Activated T-helper 9 cell treated with anti-CD3 and anti-CD28 coated beads, Interleukin-2, amount 50 U/mL, for 16 hours (primary cell): ENCODE results near the gene ZNF683.
"Not testable (repeated sequence)": the region's sequence is repeated elsewhere in the genome, so short reads cannot be mapped to it uniquely, and the experiment has no call there.

Source experiments
- DNase-seq: peaks from one replicate; pipeline ENCODE4 v3.0.0-alpha.2; 2020; ENCODE audit warnings: low read depth

The ZNF683 gene

DNA sequence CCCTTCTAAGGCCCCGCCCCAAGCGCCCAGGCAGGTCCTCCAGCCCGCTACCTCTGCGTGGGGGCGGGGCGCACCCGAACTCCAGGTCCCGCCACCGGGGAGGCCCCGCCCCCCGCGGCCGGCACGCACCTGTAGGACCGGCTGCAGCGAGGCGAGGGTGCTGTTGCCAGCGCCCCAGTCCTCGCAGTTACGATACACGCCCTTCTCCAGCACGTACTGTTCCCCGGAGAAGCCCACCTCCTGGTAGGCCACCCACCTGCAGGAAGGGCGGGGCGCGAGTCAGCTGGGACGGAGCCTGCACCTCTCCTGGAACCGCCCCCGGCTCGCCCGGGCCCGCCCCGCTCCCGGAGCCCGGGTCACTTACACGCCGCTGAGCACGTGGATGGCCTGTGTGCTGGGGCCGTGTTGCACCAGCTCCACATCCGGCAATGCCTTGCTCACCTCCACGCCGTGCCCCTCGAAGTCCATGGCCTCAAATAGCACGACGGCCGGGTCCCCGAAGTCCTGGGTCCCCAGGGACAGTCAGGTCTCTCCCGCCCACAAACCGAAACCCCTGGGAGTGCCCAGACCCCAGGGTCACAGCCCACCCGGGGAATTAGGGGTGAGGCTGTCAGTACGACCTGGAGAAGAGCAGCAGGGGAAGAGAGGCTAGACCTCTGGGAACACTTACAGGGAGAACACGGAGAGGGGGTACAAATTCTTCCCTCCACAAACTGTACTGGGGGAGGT, 35.9 kb downstream of the ZNF683 start:
- DNase-seq: peak; percentile 86

DNA sequence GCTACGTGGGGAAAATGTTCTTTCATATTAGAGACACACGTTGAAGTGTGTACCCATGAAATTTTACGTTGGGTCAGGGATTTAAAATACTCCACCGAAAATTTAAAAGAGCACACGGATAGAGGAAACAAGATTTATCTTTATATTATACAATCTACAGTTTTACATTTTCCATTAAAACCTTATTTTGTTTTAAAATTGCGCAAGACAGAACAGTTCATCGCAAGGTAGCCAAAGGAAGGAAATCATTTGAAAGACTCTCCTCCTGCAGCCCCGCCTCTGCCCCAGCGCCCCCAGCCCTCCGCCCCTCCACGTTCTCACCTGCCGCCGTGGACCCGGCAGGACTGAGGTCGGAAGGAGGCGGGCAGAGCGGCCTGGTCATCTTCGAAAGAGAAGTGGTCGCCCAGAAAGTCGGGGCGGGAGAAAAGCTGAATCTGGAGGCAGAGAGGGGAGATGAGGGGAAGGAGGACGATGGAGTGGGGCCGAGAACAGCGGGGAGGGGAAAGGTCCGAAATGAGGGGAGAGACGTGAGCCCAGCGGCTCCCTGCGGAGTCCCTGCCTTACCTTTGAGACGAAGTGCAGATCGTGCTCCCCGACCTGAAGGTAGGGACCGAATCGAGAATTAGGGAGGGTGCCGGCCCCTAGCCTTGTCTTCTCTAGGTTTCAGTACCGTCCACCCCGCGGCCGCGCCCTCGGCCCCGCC, 36.6 kb downstream of the ZNF683 start:
- DNase-seq: no peak

DNA sequence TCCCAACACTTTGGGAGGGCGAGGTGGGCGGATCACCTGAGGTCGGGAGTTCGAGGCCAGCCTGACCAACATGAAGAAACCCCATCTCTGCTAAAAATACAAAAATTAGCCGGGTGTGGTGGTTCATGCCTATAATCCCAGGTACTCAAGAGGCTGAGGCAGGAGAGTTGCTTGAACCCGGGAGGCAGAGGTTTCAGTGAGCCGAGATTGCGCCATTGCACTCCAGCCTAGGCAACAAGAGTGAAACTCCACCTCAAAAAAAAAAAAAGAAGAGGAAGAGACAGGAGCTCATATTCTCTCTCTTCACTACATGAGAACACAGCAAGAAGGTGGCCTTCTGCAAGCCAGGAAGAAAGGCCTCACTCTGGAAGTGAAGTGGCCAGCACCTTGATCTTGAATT, 39.2 kb downstream of the ZNF683 start:
- DNase-seq: not testable (repeated sequence)

GRCh38 chr1:26330276-26330675, 42.3 kb downstream of the ZNF683 start:
- DNase-seq: no peak

DNA sequence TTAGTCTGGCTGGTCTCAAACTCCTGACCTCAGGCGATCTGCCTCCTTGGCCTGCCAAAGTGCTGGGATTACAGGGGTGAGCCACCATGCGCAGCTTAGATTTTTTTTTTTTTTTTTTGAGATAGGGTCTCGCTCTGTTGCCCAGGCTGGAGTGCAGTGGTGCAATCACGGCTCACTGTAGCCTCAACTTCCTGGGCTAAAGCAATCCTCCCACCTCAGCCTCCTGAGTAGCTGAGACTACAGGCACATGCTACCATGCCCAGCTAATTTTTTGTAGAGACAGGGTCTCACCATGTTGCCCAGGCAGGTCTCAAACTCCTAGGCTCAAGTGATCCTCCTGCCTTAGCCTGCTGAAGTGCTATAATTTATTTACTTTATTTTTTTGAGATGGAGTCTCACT, 43.2 kb downstream of the ZNF683 start:
- DNase-seq: not testable (repeated sequence)

DNA sequence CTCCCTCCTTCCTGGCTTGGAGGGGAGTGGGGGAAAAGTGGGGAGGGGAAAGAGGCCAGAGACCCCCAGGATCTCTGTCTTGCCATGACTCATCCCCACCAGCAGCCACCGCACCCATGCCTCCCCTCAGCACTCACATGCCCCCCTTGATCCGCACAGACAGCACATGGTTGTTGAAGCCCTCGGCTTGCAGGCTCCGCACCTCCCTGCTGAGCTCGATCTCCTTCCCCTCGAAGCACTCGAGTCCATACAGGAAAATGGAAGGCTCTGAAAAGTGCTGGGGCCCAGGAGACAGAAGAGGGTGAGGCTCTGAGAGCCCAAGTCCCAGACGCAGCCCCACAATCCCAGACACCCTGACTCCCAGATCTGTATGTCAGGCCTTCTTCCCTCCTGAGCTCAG, 44.0 kb downstream of the ZNF683 start:
- DNase-seq: no peak

GRCh38 chr1:26327956-26328362, 44.6 kb downstream of the ZNF683 start:
- no peak for DNase-seq

DNA sequence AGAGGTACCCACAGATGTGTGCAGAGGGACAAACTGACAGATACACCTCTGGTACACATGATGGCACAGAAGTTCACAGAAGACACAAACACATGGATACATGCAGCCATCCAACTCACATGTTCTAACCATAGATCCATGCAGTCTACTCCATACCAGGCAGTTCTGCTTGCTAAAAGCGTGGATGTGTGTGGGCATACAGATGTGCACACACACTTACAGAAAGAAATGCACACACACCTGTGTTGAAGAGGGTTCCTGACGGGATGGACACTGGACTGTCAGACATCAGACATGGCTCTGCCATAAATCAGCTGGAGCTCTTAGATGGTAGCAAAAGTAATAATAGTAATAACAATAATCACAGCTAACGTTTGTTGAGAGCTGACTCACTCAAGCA, 48.0 kb downstream of the ZNF683 start:
- no peak for DNase-seq

DNA sequence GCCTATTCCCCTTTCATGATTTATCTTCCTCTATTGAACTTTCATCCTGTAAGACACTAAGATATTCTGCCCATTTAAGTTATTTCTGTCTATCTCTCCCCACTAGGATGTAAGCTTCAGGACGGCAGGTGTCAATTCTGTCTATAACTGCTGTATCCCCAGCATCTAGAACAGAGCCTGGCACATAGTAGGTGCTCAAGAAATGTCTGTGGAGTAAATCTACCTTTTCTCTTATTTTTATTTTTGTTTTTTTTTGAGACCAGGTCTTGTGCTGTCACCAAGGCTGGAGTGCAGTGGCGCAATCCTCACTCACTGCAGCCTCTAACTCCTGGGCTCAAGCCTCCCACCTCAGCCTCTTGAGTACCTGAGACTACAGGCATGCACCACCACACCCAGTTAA, 49.2 kb downstream of the ZNF683 start:
- DNase-seq: no peak

- no peak for DNase-seq
These were observed 50.6 kb downstream of the ZNF683 start for GRCh38 chr1:26322042-26322331.

DNA sequence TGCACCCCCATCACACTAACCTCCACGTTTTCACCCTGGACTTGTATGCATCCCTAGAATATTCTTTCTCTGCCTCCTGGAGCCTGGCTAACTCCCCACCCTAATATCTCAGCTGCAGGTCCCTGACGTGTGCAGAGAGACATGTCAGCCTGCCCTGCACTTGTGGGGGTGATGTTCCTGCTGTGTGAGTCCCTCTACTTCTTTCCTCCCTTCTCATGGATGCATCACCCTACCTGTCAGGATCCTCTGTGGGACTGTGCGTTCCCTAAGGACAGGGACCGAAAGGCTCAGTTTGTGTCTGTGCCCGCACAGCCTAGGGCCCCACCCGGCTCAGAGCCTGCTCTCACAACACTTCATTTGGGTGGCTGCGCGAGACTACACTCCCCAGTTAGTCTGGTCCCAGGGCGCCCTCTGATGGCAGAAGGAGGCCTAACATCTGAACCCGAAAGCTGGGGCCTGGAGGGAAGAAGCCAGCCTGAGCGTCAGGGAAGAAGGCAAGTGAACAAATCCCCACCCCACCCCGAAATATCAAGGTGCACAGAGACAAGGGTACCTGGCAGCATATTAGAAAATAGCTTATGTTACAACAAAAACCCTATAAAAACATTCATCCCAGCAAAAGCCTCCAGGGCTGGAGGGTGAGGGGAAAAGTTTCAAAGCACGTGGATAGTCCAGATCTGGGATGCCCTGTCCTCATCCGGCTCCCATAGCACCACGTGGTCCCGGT, 51.1 kb downstream of the ZNF683 start:
- peak; percentile 90 for DNase-seq

DNA sequence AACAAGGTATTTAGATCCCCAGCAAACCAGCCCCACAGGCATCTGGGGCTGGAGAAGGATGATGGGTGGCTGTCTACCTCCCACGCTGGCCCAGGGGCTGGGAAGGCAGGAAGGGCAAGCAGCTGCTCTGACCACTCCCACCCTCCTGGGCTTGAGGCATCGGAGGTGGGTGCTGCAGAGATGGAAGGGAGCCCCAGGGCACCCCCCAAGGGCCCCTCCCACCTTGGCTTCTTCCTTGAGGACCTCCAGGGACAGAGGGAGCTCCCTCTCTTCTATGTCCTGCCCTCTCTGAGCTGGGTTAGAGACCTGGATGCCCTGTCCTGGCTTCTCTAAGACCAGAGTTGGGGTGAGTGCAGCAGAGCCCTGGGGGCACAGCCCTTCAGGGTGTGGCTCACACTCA, 51.7 kb downstream of the ZNF683 start:
- no peak for DNase-seq

DNA sequence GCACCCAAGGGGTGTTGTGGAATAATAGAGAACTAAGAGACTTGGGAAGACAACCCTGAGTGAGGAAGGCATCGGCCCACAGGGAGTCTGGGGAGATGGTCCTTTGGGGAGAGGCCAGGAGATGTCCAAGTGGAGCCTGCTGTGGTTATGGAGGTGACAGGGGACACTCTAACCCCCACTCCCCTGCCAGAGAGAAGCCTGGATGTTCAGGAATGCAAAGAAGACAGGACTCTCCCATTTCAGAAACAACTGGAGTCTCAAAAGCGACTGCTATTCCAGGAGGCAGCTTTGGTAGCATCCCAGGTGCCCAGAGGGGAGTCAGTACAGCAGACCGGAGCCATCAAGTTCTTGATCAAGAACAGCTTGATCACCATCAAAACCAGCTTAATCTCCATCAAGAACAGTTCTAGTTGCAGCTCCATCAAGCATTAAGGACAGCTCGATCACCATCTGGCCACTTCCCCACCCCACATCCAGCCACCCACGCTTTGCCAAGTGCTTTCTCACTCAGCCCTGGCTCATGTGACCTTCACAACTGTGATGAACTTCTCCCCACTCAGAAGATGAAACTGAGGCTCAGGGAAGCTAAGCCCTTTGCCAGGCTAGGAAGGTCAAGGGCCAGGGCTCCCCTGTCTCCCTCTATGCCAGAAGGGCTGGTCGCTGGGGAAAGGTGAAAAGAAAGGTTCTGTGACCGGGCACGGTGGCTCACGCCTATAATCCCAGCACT, 54.0 kb downstream of the ZNF683 start:
- no peak for DNase-seq

GRCh38 chr1:26317612-26318337, 54.8 kb downstream of the ZNF683 start, which contains the start of gene CD52:
Gene CD52 (plus strand): TSS chr1:26317958. CDS start chr1:26318018, 60 bp downstream.
- DNase-seq: peak; percentile 58

- no peak for DNase-seq
These were observed 55.4 kb downstream of the ZNF683 start for GRCh38 chr1:26317146-26317545.

DNA sequence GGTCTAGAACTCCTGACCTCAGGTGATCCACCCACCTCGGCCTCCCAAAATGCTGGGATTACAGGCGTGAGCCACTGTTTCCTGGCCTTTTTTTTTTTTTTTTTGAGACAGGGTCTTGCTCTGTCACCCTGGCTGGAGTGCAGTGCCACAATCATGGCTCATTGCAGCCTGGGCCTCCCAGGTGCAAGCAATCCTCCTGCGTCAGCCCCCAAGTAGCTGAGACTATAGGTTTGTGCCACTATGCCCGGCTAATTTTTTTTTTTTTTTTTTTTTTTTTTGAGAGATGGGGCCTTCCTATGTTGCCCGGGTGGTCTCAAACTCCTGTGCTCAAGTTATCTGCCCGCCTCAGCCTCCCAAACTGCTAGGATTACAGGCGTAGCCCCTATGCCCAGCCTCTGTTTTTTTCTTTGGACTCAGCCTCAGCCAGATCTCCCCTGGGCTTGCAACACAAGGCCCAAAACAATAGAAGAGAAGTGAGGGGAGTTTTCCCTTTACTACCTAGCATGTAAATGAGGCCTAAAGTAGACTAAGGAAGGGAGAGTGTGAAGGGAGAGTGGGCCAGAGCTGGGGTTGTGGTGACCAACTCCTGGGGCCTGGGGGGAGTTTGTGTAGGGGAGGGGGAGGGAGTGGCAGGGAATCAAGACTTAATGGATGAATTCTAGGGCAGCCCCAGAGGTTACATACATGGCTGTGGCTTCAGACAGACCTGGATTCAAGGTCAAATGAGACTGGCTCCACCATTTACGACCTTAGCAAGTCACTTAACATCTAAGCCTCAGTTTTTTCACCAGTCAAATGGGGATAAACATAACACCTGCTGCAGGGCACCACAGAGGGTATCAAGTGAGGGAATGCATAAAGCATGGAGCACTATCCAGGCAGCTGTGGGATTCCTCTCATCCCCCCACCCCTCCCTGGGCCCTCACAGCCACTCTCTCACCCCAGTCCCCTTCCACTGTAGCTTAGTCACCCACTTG, 56.4 kb downstream of the ZNF683 start:
- no peak for DNase-seq

DNA sequence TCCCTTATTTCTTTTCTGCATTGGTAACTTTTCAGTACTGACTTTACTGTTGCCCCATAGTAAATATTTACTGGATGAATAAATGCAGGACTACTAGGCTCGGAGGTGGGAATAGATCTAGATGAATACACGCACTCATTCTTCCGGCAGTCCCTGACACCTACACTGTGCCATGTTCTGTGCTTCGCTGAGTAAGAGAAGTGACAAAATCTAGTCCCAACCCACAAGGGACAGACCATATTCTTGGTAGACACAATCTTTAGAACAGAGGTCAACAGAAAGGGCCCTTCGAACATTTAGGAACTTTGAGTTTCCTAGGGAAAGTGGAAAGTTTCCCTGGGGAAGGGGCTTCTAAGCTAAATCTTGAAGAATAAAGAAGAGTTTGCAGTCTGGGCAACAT, 58.0 kb downstream of the ZNF683 start:
- DNase-seq: no peak
